ENCODE measurements around the gene TTC6. TPM values are rescaled to one million over a fixed set of nuclear protein-coding genes. Genes with fewer than 3 reads are reported as not detected.

The TTC6 gene
- total RNA-seq, 1 experiment from 2014 or later = 0.54 TPM

DNA sequence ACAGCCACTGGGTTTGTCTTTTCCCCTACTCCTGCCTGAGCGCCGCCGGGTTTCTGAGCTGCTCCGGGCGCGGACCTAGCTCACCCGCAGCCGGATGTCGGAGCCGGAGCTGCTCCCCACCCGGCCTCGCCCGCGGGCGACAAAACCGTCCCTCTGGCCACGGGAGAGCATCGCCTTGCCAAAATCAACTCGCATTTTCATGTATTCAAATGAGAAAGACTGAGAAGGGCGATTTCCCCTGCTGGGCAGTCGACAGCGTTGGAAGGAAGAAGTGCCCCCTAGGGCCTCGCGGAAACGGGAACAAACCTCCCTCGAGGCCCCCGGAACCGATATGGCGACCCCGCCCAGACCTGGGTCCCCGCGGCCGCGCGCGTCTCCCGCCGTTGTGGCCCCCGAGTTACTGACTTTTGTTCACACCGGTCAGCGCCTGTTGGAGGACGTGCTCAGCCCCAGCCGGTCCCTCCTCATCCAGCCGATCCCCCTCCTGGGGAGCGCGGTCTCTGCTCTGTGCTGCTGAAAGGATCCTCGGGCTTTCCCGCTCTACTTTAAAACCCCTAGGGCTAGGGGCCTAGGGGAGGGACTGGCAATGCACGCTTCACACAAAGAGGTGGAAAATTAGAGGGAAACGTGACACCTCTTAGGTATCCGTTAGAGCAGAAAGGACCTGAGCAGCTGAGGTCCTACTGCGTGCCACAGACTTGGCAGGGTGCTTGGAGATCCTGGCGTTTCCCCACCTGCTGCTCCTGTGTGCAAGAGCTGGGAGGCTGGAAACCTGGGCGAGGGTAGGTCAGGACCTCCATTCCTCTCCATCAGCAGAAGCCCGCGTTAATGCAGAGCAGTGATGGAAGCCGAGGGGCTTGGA is 4.3 kb downstream of the TTC6 start:
- CTCF ChIA-PET = interaction anchor here (0.5 to 0.6 kb wide), 3 partner anchors 352 to 1139 kb away, joined by 3 to 4 read pairs (median 3); no protein-coding TSS in a partner anchor
- DNase-seq (ENCODE audit: low read depth, low spot score) = no peak
- intact Hi-C loops (cut with micrococcal nuclease; ENCODE audit: unreplicated experiment) = loop anchor here (10.0 kb wide), 1 partner anchor 275 kb away; no protein-coding TSS in a partner anchor

DNA sequence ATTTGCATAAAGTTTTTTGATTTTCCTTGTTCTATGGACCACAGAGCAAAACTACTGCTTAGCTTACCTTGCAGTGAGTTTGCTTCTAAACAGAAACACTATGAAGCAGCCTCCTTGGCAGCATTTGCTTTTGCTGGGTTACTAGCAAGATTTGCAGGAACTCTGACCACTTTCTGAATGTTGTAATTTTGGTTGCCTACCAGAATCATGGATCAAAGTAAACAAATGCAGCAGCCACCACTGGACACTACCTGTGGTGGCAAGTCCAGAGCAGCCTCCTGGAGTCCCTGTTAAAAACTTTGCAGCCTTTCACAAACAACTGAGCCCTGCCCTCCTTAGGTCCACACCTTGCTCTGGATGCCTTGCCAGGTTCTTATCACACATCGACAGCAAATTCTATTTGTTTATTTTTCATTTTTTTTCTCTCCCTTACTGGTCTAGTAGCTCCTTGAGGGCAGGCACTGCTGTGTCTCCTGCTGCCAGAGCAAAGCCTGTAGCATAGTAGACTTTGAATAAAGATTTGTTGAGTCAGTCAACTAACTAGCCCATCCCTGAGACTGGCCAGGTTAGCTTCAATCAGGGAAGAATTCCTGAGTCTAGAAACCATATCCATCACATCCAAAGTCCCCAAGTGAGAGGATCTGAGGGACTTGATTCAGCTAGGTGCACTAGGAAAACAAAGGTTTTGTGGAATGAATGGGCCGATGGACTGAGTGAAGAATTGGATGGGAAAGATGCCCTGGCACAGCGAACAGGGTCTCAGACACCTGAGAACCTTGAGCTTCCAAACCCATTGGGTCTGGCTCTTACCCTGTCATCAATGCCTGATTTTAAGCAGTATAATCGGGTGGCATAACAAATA is 5.7 kb downstream of the TTC6 start:
- Histone ChIP-seq H3K36me3 (ENCODE audit: control insufficient read depth, insufficient read depth, low read length) (no peaks in the 10 kb centered on the region), H3K4me3 (ENCODE audit: low read depth in 2 of 2, low read length in 2 of 2) (no peak overlapping the region), H3K4me1 (ENCODE audit: control insufficient read depth, insufficient read depth, low read length) (no peaks in the 10 kb centered on the region), H3K9me3 (ENCODE audit: control insufficient read depth, insufficient read depth, low read depth, low read length) (no peaks in the 10 kb centered on the region), H3K27ac (ENCODE audit: low read length) (no peak overlapping the region), H3K27me3 (ENCODE audit: control insufficient read depth, insufficient read depth, low read length) (peaks cover 3% of the 10 kb centered on the region)
- no TSS peak for BruUV-seq (replicated peaks)
- CTCF ChIA-PET = no interaction called here
- in situ Hi-C loops (cut with HindIII; ENCODE audit: low pct_unique_long_range_greater_than_20kb, low sequenced_read_pairs) = no loop called here
- no peak for ATAC-seq
- TF ChIP-seq POLR2AphosphoS5 (IDR thresholded peaks at IDR 0.05; ENCODE audit: low read depth, low read length) = no peak
- intact Hi-C loops (cut with micrococcal nuclease; ENCODE audit: unreplicated experiment) = loop anchor here (10.0 kb wide), 1 partner anchor 274 kb away; no protein-coding TSS in a partner anchor
- POLR2A ChIA-PET = interaction anchor here (0.6 kb wide), 1 partner anchor 355 kb away, joined by 4 read pairs; no protein-coding TSS in a partner anchor
- no peak for DNase-seq (ENCODE audit: low read depth, low spot score)

More for the DNA sequence above, 4.3 kb downstream of the TTC6 start:
- in situ Hi-C loops (cut with HindIII; ENCODE audit: low pct_unique_long_range_greater_than_20kb, low sequenced_read_pairs) = no loop called here
- H3K9me3 ChIP-seq (ENCODE audit: control insufficient read depth, insufficient read depth, low read depth, low read length) = no peaks in the 10 kb centered on the region
- POLR2A ChIA-PET = no interaction called here
- peaks cover 3% of the 10 kb centered on the region for H3K27me3 ChIP-seq (ENCODE audit: control insufficient read depth, insufficient read depth, low read length)
- H3K27ac ChIP-seq (ENCODE audit: low read length) = no peak overlapping the region
- H3K4me3 ChIP-seq (ENCODE audit: low read depth in 2 of 2, low read length in 2 of 2) = peak overlapping the region; percentile 32 to 43
- TF ChIP-seq POLR2AphosphoS5 (IDR thresholded peaks at IDR 0.05; ENCODE audit: low read depth, low read length) (no peak), SIN3A (IDR thresholded peaks at IDR 0.05; ENCODE audit: borderline replicate concordance, insufficient read depth, low read depth, low read length) (no peak), TCF7L2 (IDR thresholded peaks at IDR 0.05; ENCODE audit: low read depth, low read length) (no peak)
- TF ChIP-seq, protein P1, sequence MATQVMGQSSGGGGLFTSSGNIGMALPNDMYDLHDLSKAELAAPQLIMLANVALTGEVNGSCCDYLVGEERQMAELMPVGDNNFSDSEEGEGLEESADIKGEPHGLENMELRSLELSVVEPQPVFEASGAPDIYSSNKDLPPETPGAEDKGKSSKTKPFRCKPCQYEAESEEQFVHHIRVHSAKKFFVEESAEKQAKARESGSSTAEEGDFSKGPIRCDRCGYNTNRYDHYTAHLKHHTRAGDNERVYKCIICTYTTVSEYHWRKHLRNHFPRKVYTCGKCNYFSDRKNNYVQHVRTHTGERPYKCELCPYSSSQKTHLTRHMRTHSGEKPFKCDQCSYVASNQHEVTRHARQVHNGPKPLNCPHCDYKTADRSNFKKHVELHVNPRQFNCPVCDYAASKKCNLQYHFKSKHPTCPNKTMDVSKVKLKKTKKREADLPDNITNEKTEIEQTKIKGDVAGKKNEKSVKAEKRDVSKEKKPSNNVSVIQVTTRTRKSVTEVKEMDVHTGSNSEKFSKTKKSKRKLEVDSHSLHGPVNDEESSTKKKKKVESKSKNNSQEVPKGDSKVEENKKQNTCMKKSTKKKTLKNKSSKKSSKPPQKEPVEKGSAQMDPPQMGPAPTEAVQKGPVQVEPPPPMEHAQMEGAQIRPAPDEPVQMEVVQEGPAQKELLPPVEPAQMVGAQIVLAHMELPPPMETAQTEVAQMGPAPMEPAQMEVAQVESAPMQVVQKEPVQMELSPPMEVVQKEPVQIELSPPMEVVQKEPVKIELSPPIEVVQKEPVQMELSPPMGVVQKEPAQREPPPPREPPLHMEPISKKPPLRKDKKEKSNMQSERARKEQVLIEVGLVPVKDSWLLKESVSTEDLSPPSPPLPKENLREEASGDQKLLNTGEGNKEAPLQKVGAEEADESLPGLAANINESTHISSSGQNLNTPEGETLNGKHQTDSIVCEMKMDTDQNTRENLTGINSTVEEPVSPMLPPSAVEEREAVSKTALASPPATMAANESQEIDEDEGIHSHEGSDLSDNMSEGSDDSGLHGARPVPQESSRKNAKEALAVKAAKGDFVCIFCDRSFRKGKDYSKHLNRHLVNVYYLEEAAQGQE (IDR thresholded peaks at IDR 0.05; ENCODE audit: insufficient read depth in 1 of 2, low read depth in 2 of 2, low read length in 1 of 2) = no peak
- TF ChIP-seq, protein P2, sequence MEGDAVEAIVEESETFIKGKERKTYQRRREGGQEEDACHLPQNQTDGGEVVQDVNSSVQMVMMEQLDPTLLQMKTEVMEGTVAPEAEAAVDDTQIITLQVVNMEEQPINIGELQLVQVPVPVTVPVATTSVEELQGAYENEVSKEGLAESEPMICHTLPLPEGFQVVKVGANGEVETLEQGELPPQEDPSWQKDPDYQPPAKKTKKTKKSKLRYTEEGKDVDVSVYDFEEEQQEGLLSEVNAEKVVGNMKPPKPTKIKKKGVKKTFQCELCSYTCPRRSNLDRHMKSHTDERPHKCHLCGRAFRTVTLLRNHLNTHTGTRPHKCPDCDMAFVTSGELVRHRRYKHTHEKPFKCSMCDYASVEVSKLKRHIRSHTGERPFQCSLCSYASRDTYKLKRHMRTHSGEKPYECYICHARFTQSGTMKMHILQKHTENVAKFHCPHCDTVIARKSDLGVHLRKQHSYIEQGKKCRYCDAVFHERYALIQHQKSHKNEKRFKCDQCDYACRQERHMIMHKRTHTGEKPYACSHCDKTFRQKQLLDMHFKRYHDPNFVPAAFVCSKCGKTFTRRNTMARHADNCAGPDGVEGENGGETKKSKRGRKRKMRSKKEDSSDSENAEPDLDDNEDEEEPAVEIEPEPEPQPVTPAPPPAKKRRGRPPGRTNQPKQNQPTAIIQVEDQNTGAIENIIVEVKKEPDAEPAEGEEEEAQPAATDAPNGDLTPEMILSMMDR (IDR thresholded peaks at IDR 0.05) = no peak
- 0 out of 2 replicates have a peak, but pooled peaks have one; percentile 32 for ATAC-seq
- no peaks in the 10 kb centered on the region for H3K36me3 ChIP-seq (ENCODE audit: control insufficient read depth, insufficient read depth, low read length)
- H3K4me1 ChIP-seq (ENCODE audit: control insufficient read depth, insufficient read depth, low read length) = no peaks in the 10 kb centered on the region
- BruUV-seq (replicated peaks) = no TSS peak

Data from Panc1 (cell line).